ENCODE data around the gene ADAMTSL3. TPM values are rescaled to one million over a fixed set of nuclear protein-coding genes. Genes with fewer than 3 reads are reported as not detected.

ADAMTSL3 gene
- total RNA-seq, 6 experiments from 2014 or later, result 7.5 to 28.7 (median 14.0) TPM

GRCh38 chr15:83983634-83984458 is 329.9 kb downstream of the ADAMTSL3 start:
- 66% methylated on average over 4 of the region's 4 CpGs for WGBS (ENCODE audit: insufficient coverage, low coverage, low lambda C conversion rate, missing lambda C conversion rate)
- H3K9me3 ChIP-seq, result no peaks in the 10 kb centered on the region
- no peak for ATAC-seq

GRCh38 chr15:83984601-83985000 is 330.7 kb downstream of the ADAMTSL3 start:
- Histone ChIP-seq H3K4me1 (no peaks in the 10 kb centered on the region), H3K9me3 (no peaks in the 10 kb centered on the region), H3K4me3 (no peak overlapping the region), H3K27me3 (no peaks in the 10 kb centered on the region), H3K36me3 (peaks cover 0 to 3% (median 0%) of the 10 kb centered on the region in 4 donors), H3K27ac (no peak overlapping the region)
- TF ChIP-seq CTCF (IDR thresholded peaks at IDR 0.05), result no peak
- ATAC-seq (no peak), DNase-seq (no peak)
- intact Hi-C loops (cut with DNase I), result no loop called here

More at GRCh38 chr15:83983634-83984458, 329.9 kb downstream of the ADAMTSL3 start:
- DNase-seq, result no peak
- Histone ChIP-seq H3K4me3 (no peak overlapping the region), H3K27me3 (no peaks in the 10 kb centered on the region), H3K36me3 (peaks cover 0 to 3% (median 0%) of the 10 kb centered on the region in 4 donors), H3K27ac (no peak overlapping the region), H3K4me1 (no peaks in the 10 kb centered on the region)
- intact Hi-C loops (cut with DNase I), result no loop called here
- TF ChIP-seq CTCF (IDR thresholded peaks at IDR 0.05) (no peak), POLR2A (IDR thresholded peaks at IDR 0.05) (no peak)

- TF ChIP-seq POLR2A (IDR thresholded peaks at IDR 0.05) (no peak), CTCF (IDR thresholded peaks at IDR 0.05) (no peak)
- Histone ChIP-seq H3K4me3 (no peak overlapping the region), H3K4me1 (no peaks in the 10 kb centered on the region), H3K27ac (no peak overlapping the region), H3K36me3 (no peaks in the 10 kb centered on the region), H3K27me3 (no peaks in the 10 kb centered on the region), H3K9me3 (no peaks in the 10 kb centered on the region)
- no peak for DNase-seq
- 100% methylated on average over 3 of the region's 5 CpGs for WGBS (ENCODE audit: insufficient coverage, low coverage, low lambda C conversion rate, missing lambda C conversion rate)
- intact Hi-C loops (cut with DNase I), result no loop called here
- no peak for ATAC-seq
Measured at GRCh38 chr15:83991163-83991562, 337.2 kb downstream of the ADAMTSL3 start.

- TF ChIP-seq POLR2A (IDR thresholded peaks at IDR 0.05), result no peak
- no peak for TF ChIP-seq CTCF (IDR thresholded peaks at IDR 0.05)
- Histone ChIP-seq H3K36me3 (no peaks in the 10 kb centered on the region), H3K27me3 (no peaks in the 10 kb centered on the region), H3K4me1 (no peaks in the 10 kb centered on the region), H3K4me3 (no peak overlapping the region), H3K27ac (no peak overlapping the region), H3K9me3 (no peaks in the 10 kb centered on the region)
- WGBS (ENCODE audit: insufficient coverage, low coverage, low lambda C conversion rate, missing lambda C conversion rate), result 88% methylated on average over 3 of the region's 3 CpGs
- ATAC-seq, result no peak
- no peak for DNase-seq
- intact Hi-C loops (cut with DNase I), result no loop called here
Measured at GRCh38 chr15:83992324-83993031, 338.6 kb downstream of the ADAMTSL3 start.
